Stimulated activated naive CD4-positive, alpha-beta T cell treated with Interleukin-2 at 50 U/mL for 16 hours (primary cell): Measurements from ENCODE around the gene KCNA4.
"Not testable (repeated sequence)": the region's sequence is repeated elsewhere in the genome, so short reads cannot be mapped to it uniquely, and the experiment has no call there.

ENCODE experiments used
- DNase-seq: peaks from one replicate; lab custom pipeline; 2025; lab: John Stamatoyannopoulos, UW

Gene KCNA4

DNA sequence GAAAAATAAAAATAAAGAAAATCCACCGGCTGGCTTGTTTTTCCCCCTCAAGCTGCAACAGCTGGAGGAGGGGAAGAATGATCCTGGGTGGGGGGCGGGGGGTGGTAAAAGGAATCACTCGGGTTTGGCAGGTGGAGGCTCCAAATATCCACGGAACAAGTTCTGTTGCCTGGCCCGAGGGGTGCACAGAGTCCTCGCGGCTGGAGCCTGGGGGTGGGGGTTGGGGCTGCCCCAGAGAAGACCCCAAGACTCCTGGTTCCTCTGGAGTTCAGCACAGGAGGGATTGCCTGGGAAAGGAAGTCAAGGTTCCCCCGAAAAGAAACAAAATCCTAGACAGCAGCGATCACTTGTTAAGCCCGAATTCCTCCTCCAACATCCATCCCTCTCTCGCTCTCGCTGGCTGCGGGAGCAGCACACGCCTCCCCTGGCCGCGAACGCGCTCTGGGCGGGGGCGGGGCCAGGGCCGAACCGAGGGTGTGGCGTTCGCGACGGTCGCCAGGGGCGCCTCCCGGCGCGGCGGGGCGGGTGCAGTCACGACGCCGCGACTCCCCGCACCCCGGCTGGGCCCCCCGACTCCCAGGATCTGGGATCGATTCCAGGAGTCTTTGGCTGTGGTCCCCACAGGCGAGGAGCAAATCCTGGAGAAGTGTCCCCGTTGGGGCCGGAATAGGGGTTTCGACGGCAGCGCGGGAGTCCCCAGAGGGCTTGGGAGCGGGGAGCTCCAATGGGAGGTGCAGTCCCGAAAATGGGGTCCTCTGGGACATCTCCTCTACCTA lies at the start of gene KCNA4:
TSS of gene KCNA4 (minus strand) at position 443 of the 776 bp plus-strand sequence. CDS start 4,352 bp downstream, outside the sequence.
- DNase-seq: no peak

DNA sequence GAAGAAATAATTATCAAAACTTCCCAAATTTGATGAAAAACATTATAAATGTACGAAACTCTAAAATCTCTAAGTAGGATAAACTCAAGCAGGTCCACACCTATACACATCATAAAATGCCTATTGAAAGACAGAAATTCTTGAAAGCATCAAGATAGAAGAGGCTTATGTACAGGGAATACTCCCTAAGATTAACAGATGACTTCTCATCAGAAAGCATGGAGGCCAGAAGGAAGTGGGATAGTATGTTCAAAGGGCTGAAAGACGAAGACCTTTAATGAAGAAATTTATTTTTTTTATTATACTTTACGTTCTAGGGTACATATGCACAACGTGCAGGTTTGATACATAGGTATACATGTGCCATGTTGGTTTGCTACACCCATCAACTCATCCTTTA lies 45.3 kb upstream of the KCNA4 start:
- no peak for DNase-seq

DNA sequence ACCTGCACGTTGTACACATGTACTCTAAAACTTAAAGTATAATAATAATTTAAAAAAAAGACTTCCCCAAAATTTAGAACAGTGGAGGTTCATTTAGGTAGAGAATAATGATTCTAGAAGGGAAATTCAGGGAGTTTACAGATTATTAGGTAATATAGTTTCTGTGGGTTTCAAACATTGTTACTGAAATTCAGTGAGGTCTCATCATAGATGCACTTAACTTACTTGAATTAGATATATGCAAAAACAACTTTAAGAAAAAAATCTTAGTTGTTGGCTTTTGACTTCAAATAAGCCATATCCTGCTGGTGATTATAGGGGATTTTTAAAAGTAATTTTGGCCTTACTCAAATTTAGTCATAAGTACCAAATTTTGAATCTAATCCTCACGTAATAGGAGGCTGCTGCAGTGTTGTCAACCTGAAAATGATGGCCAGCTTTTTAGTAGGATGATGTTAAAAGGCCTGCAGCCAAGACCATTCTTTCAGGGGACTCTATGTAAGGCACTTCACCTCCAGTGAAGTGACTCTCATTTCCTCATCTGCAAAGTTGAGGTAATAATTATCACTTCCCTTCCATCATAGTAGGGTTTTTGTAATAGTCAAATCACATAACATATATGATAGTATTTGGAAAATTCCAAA lies 42.5 kb upstream of the KCNA4 start:
- no peak for DNase-seq

DNA sequence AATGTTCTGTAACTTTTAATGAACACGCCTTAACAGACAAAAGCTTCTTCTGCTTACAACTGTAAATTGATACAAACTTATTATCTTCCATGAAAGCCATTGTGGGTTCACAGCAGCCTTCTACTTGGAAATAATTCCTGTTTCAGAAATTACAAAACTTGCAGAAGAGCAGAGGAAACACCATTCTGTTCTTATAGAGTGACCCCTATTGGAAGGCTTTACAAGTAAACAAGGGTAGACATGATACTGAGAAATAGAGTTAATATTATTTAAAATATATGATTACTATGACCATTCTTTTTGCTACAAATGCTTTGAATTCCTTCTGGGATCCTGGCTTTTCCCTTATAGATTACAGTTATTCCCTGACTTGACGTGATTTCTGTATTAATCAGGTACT lies 32.4 kb upstream of the KCNA4 start:
- no peak for DNase-seq

DNA sequence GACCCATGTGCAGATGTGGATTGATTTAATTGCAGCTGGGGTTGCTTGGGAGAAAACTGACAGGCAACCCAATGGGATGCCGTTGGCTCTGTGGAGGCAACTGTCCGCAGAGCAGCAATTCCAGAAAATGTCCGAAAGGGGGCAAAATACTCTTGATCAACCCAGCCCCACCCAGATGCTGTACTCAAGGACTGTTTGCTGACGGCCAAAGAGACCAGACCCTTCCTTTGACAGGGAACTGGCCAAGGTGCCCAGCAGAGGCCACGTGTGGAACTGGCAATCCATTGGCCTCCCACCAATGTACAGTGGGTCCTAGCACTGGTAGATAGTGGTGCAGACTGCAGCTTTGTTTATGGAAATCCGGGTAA lies 29.7 kb upstream of the KCNA4 start:
- no peak for DNase-seq

DNA sequence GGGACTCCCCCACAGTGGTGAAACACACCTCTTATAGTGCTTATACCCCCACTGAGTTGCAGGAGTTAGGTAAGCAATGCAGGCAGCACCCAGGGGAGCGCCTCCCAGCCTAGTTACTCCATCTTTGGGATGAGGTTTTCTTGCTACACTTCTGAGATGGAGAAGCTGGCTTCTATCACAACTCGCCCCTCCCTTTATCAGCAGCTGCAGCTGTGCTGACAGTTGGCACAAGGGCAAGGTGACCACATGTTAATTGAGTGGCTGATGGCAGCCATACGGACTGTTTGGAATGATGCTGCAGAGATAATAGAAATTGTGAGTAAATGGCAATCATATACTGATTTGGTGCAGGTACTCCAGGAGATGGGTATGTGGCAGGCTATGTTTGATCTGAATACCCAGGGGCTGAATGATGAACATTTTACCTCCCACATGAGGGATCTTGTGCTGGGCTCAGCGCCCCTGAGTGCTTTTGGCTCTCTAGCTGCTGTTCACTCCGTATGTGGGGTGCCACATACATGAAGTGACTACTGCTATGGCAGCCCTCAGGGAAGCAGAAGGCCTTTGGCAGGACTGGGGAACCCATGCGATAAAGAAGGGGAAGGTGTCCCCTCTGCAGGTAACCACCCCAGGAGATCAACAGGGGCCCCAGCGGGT lies 29.2 kb upstream of the KCNA4 start:
- DNase-seq: no peak

DNA sequence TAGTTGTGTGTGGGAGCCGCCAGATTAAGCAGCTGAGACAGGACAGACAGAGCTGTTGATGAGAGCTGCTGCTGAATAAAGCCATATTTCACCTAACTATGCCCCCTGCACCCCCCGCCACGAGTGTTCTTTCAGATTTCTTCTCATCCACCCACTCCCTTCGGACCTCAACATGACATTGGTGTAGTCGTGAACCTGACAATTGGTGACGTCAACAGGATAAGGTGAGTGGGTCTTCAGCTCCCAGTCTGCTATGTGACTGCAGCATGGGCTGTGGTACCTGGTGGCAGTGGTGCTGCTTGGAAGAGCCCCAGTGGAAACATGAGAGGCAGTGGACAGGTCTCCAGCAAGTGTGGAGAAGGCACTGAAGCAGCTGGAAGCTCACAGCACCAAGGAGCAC lies 28.3 kb upstream of the KCNA4 start:
- DNase-seq: no peak

DNA sequence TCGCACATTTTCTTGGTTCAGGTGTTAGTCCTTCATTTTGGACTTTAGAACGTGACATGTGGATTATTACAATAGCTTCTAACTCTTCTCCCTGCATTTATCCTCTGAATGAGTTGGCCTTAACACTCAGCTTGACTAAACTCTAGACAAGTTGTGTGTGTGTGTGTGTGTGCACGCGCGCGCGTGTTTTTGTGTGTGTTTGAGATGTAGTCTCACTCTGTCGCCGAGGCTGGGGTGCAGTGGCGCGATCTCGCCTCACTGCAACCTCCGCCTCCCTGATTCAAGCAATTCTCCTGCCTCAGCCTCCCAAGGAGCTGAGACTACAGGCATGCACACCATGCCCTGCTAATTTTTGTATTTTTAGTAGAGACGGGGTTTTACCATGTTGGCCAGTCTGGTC lies 24.3 kb upstream of the KCNA4 start:
- DNase-seq: no peak

DNA sequence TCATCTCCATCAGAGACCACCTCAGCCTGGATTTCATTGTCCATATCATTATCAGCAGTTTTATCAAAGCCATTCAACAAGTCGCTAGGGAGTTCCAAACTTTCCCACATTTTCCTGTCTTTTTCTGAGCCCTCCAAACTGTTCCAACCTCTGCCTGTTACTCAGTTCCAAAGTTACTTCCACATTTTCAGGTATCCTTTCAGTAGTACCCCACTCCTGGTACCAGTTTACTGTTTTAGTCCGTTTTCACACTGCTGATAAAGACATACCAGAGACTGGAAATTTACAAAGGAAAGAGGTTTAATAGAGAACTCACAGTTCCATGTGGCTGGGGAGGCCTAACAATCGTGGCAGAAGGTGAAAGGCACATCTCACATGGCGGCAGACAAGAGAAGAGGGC lies 17.9 kb upstream of the KCNA4 start:
- not testable (repeated sequence) for DNase-seq

DNA sequence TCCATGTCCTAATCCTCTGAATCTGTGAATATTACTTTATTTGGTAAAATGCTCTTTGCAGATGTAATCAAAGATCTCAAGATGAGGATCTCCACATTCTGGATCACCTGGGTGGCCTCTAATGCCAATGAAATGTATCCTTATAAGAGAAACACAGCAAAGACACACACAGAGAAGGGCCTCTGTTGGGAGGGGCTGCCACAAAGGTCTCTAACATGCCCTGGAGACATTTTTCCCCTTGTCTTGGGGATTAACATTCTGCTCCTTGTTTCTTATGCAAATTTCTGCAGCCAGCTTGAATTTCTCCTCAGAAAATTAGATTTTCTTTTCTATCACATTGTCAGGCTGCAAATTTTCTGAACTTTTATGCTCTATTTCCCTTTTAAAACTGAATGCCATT lies 17.3 kb upstream of the KCNA4 start:
- not testable (repeated sequence) for DNase-seq

DNA sequence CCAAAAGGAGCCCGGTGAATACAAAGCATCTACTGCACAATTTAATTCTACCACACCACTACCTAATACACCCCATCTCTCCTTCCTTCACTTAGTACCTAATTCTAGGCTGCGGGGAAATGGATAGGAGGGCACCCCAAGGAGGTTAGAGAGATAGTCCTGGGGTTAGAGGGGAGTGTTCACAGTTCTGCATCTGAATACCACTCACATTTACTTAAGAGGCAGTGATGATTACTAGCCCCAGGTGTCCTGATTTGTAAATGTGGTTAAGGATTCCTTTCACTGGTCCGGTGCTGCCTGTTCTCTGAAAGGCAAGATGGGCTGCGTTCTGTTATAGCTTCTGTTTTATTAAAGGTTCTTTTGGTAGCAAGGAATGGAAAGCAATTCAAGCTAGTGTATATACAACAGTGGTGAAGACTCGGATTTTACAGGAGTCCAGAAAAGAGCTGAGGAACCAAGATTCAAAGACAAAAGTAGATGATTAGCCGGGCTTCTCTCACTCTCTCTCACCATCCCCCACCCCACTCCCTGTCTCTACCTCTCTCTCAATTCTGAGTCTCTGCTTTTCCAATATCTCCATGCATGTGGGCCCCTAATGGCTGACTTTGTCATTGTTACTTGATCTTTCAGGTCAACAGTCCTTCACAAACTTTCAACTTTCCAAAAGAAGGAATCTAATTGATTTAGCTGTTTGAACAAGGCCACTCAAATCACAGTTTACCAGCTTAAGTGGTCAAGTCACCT lies 8.7 kb upstream of the KCNA4 start:
- no peak for DNase-seq

DNA sequence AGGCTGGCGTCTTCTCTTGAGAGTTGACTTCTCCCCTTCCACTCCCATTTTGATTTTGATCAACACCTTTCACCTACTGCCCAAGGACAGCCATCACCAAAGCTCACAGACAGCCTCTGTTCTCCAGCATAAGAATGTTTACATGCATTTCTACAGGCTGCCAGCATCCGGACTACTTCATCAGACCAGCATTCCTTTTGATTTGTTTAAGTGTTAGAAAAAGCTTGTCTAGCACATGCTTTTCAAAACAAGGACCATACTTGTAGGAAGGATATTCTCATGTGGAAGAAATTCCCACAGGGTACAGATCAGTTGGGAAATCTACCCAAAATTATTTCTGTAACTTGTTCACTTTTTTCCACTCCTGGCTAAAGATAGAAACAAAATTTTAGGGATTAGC lies 6.2 kb upstream of the KCNA4 start:
- no peak for DNase-seq

DNA sequence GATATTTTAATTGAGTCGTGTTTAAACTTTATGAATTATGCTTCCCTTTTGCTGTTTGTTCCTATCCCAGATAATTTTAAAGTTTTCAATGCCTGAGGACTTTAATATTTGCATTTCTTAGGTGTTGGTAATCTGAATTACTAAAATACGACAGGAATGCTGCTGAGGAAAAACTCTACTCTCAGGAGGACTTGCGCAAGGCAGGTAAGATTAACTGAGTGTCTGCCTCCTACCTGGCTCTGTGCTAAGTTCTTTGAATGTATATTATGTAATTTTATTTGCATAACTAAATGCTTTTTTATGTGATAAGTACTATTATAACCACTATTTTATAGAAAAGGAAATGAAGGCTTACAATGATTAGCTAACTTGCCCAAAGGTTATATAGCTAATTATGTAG lies 2.7 kb upstream of the KCNA4 start:
- DNase-seq: no peak

DNA sequence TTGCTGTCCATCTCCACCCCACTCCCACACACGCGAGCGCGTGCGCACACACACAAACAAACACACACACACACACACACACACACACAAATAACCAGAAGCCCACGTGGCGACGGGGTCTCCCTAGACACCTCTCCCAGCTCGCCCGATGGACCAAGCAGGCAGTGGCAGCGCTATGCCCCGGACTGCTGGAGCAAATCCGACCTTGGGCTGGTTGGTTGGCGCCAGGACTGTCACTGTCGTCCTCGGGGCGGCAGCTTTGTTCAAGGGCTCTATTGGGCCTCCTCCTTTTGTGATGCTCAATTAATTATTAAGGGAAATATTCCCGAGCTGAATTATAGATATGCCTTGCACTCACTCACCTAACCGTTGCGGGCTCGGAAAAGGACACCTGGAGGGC lies 1.7 kb upstream of the KCNA4 start:
- no peak for DNase-seq

DNA sequence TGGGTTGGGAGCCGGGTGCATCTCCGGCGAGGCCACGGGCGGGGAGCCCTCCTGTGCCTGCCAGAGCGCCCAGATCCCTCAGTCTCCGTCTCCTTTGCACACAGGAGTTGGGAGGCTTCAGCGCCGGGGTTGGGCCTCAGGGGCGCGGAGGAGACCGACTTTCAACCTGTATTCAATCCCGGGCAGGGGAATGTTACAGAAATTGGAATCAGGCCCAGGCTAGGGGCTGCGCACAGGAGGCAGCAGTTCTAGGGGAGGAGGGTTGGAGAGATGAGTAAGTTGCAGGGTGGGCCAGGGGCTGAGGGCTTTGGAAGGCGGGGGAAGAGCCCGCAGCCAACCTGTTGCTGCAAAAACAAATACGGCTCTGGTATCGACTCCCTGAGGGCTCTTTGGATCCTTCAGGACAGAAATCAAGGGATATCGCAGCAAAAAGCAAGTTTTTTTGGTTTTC lies 640 bp upstream of the KCNA4 start:
- no peak for DNase-seq

DNA sequence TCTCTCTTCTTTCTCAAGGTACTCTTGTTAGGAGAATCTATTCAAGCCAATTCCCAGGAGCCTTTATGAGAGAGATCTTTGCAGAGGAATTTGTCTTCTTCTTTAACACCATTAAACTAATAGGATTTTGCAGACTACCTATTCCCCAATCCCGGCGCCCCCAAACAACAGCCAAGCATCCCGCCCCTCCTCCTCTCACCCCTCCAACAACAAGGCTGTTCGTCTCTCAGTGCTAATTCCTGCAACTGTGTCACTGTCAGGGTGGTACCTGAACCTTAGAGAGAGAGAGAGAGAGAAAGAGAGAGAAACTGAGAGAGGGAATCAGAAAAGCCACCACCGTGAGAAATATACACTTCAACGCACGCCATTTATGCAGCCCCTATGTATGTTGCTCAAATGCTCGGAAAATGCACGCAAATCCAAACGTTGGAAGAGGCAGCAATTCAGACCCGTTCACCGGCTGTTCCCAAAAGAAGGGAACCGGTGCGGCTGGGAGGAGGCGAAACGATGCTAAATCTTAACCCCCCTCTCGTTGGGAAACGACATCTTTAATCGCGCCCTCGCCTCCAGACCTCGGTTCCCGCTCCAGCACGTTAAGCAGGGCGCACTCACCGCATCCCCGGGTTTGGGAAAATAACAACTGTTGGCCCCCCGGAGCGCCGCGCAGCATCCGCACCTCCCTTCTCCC lies 961 bp downstream of the KCNA4 start:
- no peak for DNase-seq

DNA sequence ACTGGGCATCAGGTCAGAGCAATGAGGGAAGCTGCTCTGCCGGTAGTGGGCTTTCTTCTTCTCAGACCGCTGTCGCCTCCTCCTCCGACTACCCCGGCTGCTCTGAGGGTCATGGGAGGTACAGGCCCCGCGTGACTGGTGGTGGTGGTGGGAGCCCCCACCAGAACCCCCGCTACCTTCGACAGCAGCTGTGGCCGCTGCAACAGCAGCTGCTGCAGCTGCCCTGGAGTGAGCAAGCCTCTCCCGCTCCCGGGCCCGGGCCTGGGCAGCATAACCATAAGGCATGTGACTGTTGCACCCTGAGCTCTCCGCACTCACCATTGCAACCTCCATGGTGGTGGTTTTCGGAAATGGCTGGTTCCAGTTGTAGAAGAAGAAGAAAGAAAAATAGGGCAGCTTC lies 4.5 kb downstream of the KCNA4 start:
- DNase-seq: no peak

DNA sequence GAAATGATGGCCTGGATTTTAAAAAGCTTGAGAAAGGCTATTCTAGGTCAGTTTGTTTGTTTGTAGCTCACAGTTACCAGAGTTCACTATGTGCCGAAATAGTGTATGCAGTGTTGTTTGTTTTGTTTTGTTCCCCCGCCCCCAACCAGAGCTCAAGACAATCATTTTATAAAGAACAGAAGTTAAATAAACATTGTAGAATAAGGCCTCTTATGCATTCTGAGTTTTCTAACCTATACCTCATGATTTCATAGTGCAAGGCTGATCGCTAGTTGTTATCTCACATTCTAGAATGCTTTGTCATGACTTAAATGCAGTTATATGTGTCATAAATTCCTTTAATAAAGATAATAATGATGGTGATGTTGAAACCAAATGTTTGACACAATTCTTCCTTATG lies 7.8 kb downstream of the KCNA4 start:
- DNase-seq: no peak

DNA sequence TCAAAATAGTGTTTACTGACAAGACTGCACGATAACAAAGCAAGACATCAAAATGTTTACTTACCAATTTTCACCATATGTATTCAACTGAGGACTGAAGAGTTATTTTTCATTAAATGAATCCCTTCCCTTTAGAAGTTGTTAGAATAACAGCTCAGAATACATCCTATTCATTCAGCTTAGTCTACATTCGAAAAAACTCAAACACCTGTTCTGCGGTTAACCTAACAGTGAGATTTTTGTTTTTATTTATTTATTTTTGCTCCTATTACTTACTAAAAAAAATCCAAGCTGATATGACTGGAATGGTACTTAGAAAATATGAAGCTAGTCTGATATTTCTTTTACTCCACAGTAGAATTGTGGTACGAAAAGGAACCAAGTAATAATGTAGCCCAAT lies 10.0 kb downstream of the KCNA4 start:
- no peak for DNase-seq

DNA sequence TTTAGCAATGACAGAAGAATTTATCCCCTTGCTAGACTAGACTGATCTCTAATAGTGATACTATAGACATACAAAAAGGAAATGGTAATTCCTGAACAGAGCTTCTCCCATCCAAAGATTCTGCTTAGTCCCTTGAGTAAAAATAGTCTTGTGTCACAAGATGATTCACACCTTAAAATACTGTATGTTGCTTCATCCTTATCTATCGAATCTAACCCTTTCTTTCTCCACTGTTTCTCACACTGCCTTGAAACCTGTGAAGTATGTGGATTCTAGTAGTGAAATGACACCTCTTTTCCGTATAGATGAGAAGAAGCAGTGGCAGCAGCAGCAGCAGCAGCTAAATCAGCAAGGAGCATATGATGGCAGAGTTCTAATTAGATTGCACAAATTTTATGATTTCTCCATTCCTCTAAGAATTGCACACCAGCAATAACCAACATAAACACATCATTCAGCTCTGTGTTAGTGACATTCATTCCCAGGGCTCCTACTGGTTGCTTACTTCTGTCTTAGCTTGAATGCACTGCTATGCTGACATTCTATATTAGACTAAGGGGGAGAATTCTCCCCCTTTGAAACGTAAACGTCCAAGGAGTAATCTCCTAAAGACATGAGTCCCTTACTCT lies 14.6 kb downstream of the KCNA4 start:
- no peak for DNase-seq

DNA sequence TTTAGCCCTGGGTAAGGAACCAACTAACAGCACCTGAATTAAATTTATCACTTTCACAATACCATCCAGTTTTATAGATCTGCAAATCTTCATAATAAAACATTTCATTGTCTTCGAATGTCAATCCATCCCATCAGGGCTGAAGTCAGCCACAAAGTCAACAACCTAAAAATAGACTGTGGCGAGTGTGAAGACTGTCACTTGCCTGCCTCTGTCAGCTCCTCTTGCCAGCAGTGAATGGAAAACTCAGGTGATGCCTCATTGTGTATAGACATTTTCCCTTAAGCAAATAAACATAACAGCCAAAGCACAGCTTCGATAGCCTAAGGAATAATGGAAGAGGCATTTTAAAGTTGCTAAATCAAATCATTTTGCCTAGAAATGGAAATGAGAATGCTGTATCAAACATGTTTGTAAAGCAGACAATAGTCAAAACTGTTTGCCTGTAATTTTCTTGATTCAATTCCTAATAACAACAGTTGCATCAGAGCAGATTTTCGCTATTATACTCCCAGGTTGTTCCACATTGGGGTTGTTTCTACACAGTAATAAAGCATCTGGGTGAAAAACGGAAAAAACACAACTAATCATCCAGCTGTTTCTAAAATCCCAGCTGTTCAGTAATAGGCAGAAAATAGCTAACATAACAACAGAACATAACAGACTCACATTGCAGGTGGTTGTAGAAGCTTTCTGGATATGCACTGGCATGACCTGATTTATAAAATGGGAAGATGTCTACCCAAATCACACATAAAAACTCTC lies 15.7 kb downstream of the KCNA4 start:
- DNase-seq: no peak
